ENCODE data around the gene LSAMP. TPM values are rescaled to one million over a fixed set of nuclear protein-coding genes. Genes with fewer than 3 reads are reported as not detected.

LSAMP gene
- total RNA-seq, 4 donors from 2014 or later, result 0.30 to 5.5 (median 1.4) TPM

DNA sequence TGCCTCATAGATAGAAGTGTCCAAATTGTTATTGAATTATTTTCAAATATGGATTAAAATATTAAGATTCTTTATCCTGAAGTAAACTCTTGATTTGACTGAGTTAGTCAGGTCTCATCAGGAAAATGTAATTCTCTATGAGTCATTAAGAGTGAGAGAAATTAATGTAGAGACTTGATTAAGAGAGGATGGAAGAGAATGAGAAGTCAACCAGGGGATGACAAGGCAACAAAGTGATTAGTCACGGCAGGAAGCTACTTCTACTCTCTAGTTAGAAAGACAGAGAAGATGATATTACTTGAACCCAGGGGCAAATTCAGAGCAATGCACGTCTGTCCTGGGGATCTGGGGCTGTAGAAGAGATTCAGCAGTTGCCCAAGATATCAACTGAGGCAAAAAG, 202.5 kb downstream of the LSAMP start:
- 33 to 47% methylated on average over 2 of the region's 2 CpGs for WGBS, 2 donors
- no peak overlapping the region for H3K4me3 ChIP-seq
- H3K27ac ChIP-seq, result no peak overlapping the region
- intact Hi-C loops (cut with DNase I), result no loop called here
- H3K9me3 ChIP-seq, result no peaks in the 10 kb centered on the region
- H3K36me3 ChIP-seq, result no peaks in the 10 kb centered on the region
- H3K4me1 ChIP-seq, result no peaks in the 10 kb centered on the region
- TF ChIP-seq, protein P1, sequence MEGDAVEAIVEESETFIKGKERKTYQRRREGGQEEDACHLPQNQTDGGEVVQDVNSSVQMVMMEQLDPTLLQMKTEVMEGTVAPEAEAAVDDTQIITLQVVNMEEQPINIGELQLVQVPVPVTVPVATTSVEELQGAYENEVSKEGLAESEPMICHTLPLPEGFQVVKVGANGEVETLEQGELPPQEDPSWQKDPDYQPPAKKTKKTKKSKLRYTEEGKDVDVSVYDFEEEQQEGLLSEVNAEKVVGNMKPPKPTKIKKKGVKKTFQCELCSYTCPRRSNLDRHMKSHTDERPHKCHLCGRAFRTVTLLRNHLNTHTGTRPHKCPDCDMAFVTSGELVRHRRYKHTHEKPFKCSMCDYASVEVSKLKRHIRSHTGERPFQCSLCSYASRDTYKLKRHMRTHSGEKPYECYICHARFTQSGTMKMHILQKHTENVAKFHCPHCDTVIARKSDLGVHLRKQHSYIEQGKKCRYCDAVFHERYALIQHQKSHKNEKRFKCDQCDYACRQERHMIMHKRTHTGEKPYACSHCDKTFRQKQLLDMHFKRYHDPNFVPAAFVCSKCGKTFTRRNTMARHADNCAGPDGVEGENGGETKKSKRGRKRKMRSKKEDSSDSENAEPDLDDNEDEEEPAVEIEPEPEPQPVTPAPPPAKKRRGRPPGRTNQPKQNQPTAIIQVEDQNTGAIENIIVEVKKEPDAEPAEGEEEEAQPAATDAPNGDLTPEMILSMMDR (IDR thresholded peaks at IDR 0.05), result no peak
- no peak for TF ChIP-seq POLR2A (IDR thresholded peaks at IDR 0.05)
- DNase-seq, result no peak
- H3K27me3 ChIP-seq, result no peaks in the 10 kb centered on the region

GRCh38 chr3:116241677-116242076, 203.6 kb downstream of the LSAMP start:
- H3K27ac ChIP-seq, result no peak overlapping the region
- H3K9me3 ChIP-seq, result no peaks in the 10 kb centered on the region
- TF ChIP-seq, protein P1 (IDR thresholded peaks at IDR 0.05), result no peak
- TF ChIP-seq POLR2A (IDR thresholded peaks at IDR 0.05), result no peak
- intact Hi-C loops (cut with DNase I), result no loop called here
- H3K4me1 ChIP-seq, result no peaks in the 10 kb centered on the region
- WGBS, 2 donors, result 67 to 69% methylated on average over 3 of the region's 3 CpGs
- H3K27me3 ChIP-seq, result no peaks in the 10 kb centered on the region
- H3K36me3 ChIP-seq, result no peaks in the 10 kb centered on the region
- DNase-seq, result no peak
- H3K4me3 ChIP-seq, result no peak overlapping the region

GRCh38 chr3:116240261-116240660, 205.0 kb downstream of the LSAMP start:
- H3K4me1 ChIP-seq, result no peaks in the 10 kb centered on the region
- H3K27me3 ChIP-seq, result no peaks in the 10 kb centered on the region
- no peak for TF ChIP-seq POLR2A (IDR thresholded peaks at IDR 0.05)
- TF ChIP-seq, protein P1 (IDR thresholded peaks at IDR 0.05), result no peak
- H3K36me3 ChIP-seq, result no peaks in the 10 kb centered on the region
- H3K27ac ChIP-seq, result no peak overlapping the region
- intact Hi-C loops (cut with DNase I), result no loop called here
- H3K9me3 ChIP-seq, result no peaks in the 10 kb centered on the region
- H3K4me3 ChIP-seq, result no peak overlapping the region
- no peak for DNase-seq
- WGBS, 2 donors, result 0% methylated on average over 1 of the region's 1 CpG

GRCh38 chr3:116238846-116239565, 206.3 kb downstream of the LSAMP start:
- TF ChIP-seq POLR2A (IDR thresholded peaks at IDR 0.05), result no peak
- TF ChIP-seq, protein P1 (IDR thresholded peaks at IDR 0.05), result no peak
- WGBS, 2 donors, result 17 to 21% methylated on average over 2 of the region's 2 CpGs

DNA sequence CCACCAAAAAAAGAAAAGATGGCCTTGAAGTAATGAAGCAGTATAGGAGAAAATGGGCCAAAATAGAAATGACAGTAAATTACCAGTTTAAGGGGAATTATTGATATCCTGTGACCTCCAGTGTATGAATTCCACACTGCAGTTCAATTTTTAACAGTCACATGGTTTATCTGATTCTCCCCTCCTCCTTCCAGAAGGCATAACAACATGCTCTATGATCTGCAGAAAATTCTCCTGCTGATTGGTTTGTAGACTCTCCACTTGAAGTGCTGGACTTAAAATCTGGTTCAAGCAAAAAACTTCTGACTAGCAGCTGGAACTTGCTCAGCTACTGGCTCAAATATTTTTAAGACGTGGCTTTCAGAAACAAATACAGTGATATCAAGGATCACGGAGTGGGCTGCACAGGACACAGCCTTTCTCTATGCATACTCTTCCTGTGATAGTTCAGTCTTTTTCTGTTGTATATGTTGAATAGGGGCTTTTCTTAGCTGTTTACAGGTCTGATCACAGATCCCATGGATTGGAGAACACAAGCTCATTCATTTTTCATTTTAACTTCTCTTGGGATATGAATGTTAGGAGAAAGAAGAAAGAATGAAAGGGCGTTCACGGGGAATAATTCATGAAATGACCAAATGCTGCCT, 211.5 kb downstream of the LSAMP start:
- no peak for DNase-seq
- no peaks in the 10 kb centered on the region for H3K4me1 ChIP-seq
- H3K4me3 ChIP-seq, result no peak overlapping the region
- no peaks in the 10 kb centered on the region for H3K36me3 ChIP-seq
- TF ChIP-seq, protein P1 (IDR thresholded peaks at IDR 0.05), result no peak
- no peak for TF ChIP-seq POLR2A (IDR thresholded peaks at IDR 0.05)
- no peaks in the 10 kb centered on the region for H3K9me3 ChIP-seq
- intact Hi-C loops (cut with DNase I), result no loop called here
- H3K27me3 ChIP-seq, result no peaks in the 10 kb centered on the region
- H3K27ac ChIP-seq, result no peak overlapping the region
- WGBS, 2 donors, result 50 to 54% methylated on average over 4 of the region's 4 CpGs

More at GRCh38 chr3:116238846-116239565, 206.3 kb downstream of the LSAMP start:
- Histone ChIP-seq H3K27ac (no peak overlapping the region), H3K9me3 (no peaks in the 10 kb centered on the region), H3K4me3 (no peak overlapping the region), H3K4me1 (no peaks in the 10 kb centered on the region), H3K27me3 (no peaks in the 10 kb centered on the region), H3K36me3 (no peaks in the 10 kb centered on the region)
- DNase-seq, result no peak
- intact Hi-C loops (cut with DNase I), result no loop called here

Data from esophagus squamous epithelium (tissue), 5 donors.